ENCODE measurements around the gene SGK1.
A peak's percentile ranks its signal among the peaks of the same experiment; 100 is the strongest.
"Not testable (repeated sequence)": the region's sequence is repeated elsewhere in the genome, so short reads cannot be mapped to it uniquely, and the experiment has no call there.

SGK1 gene

DNA sequence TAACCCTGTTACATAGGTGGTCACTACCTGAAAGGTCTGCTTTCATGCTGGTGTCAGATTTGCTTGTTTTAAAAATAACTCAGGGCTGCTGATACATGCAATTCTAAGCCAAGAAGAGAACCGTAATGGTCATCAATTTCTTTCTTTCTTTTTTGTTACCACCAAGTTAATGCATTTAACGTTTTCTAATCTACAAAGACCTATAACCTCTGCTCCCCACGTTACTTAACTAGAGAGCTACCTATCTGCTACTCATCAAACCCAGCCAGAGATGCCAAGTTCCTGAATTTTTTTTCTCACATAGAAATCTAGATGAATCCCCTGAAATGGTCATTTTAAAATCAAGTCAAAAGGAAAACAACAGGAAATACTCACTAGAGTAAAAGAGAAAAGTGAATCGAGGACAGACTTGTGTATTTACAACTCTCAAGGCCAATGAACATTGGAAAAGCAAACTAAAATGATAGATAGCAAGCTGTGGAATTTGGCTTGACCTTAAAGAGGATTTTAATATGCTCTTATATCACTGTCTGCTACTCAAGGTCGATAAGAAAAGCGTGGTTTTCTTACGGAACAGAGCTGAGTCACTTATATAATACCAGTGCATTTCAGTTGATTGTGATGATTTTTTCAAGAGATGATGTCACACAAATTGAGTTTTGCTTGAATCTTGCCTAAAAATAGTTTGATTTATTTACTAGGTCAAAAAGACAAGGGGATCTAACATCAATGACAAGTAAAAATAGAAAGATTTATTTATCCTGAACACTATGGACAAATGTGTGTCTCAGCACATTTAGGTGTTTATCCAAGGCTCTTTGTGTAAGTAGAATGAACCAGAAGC, 67.9 kb downstream of the SGK1 start:
- DNase-seq, result no peak

DNA sequence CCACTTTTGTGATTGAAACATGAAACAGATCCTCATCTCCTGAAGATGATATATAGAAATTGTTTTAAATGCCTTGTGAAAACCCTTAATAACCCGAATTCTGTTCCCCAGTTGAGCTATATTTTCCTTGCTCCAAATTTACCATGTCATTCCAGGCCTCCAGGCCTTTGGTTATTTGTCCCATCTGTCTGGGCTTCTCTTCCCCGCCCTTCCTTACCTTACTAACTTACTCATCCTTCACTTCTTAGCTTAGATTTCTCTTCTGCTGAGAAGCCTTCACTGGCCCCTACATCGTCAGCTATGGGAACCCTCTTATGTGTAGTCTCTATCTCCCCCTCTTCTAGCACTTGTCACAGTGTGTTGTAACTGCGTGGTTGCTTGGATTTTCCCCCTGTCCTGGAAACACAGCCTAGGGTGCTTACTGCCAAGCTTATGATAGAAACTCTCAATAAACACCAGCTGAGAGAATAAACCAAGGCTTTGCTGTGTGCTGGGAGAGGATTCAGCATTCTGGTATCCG, 68.6 kb downstream of the SGK1 start:
- DNase-seq, result no peak

DNA sequence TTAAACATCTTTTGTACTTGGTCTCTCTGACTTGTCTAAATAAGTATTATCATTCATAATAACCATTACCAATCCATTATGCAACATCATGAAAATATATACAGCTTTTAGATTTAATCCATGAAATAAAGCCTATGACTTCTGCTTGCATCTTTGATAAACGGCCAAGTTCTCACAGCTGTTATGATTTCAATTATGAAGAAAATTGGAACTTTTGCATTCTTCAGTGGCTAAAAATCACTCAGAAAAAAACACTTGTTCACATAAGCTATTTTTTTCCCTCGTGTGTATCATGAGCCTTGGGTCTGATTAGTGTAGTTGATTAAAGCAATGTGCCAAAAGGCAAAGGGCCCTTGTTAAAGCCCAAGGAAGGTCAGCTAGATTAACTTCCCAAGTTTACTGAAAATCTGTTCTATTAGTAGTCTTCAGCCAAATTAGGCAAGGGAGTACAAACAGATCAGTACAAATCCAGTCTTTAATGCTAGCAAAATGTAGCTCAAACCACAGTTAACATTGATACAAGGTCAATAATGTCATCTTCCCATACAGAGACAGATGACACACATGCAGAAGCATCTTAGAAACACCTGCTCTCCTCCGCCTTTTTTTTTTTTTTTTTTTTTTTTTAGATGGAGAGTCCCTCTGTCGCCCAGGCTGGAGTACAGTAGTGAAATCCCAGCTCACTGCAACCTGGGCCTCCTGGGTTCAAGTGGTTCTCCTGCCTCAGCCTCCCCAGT, 69.9 kb downstream of the SGK1 start:
- DNase-seq, result peak in 1 of 2 experiments; percentile 3

DNA sequence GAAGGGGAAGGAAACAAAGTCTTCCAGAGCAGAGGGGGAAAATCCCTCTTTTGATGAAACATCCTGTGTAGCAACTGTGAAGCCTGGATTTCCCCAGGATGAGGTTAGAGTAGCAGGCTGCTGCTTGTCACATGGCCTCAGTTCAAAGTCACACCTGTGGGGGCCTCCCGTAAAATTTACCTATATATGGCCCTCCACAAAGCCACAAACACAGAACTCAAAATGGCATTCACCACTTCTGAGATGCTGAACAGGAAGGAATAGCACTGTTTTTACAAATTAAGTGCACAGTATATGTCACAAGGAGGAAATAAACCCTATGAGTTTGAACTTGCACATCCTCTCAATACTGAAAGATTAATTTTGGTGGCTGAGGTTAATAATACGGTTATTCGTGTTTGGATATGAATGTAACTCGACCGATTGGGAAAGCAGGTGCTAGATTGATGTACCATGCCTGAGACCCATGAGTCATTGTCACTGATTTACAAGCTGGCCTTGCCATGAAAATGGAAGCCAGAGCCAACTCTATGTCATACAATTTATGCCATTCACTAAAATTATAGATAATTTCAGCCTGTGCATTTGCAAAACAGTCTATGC, 70.6 kb downstream of the SGK1 start:
- peak in 1 of 2 experiments; percentile 20 for DNase-seq

DNA sequence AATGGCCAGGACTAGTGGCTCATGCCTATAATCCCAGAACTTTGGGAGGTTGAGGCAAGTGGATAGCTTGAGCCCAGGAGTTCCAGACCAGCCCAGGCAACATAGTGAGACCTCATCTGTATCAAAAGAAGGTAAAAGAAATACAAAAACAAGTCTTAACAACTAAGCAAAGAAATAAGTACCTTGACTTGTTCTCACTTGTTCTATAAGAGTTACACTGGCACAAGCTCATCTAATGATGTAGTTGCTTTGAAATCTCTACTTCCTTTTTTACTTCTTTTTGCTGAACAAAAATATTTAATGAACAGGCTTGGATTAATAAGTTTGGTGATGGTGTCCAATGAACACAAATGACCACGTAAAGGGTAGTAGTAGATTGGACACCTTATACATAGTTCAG, 72.2 kb downstream of the SGK1 start:
- no peak for DNase-seq

DNA sequence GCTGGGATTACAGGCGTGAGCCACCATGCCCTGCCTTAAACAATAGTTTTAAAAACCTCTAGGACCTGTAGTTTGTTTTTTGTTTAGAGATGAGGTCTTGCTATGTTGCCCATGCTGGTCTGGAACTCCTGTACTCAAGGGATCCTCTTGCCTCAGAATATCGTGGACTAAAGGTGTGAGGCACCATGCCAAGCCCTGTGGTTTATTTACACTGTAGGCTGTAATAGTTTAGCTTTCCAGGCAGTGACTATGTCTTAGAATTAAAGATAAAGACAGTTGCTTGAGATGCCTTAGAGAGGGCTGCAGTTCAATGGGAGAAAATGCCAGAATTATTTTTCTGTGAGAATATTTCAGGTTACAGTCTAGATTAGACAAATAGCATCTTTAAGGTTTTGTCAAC, 72.9 kb downstream of the SGK1 start:
- no peak for DNase-seq

DNA sequence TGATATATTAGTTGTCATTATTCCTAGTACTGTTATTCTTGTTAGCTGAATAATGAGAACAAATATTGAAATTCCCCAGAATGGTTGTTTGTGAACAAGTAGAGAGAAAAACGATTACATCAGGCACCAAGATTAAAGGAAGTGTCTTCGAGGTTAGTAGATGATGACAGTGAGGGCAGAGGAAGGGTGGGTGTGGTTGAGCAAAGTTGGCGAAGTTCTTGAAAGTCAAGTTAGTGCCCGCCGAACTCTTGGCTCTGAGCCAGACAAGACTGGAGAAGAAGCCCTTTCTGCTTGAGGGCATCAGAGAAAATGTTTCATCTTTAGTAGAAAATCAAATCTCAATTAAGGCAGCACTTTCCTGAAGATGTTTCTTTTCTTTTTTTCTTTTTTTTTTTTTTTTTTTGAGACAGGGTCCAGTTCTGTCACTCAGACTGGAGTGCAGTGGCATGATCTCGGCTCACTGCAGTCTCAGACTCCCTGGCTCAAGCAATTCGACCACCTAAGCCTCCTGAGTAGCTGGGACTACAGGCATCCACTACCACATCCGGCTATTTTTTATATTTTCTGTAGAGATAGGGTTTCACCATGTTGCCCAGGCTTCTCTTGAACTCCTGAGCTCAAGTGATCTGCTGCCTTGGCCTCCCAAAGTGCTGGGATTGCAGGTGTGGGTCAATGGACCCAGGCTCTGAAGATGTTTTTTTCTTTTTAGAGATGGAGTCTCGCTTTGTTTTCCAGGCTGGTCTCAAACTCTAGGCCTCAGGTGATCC, 77.1 kb downstream of the SGK1 start:
- DNase-seq, result no peak

DNA sequence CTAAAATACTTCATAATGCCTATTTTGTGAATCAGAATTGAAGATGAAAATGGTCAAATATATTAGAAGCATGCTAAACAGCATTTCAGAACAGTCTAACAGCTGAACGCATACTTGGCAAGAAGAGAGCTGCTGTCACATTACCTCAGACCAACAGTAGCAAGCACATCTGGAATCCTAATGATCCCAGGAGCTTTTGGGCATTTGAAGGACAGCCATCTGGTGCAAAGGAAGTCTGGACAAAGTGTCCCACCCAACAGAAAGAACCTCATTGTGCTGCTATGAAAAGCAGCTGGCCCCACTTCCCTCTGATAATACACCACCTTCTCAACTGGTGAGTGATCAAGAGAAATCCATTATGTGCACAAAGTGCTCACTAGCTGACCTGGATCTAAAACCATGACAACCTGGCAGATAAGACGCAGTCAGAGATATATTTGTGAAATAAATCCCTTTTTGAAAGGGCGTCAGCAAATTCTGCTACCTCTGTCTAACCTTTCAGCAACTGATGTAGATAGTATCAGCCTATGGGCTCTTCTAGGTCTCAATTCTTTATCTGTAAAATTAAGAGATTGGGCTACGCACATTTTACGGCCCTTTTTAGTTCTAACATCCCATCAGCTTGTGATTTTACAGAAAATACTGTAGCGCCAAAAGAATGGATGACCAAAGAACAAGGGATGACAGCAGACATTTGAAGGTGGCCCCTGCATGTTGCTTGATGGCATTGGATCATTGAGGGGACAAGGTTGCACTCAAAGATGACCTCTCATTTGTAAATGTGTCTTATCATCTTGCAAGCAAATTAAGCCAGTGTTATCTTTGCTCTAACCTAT, 78.7 kb downstream of the SGK1 start:
- no peak for DNase-seq

DNA sequence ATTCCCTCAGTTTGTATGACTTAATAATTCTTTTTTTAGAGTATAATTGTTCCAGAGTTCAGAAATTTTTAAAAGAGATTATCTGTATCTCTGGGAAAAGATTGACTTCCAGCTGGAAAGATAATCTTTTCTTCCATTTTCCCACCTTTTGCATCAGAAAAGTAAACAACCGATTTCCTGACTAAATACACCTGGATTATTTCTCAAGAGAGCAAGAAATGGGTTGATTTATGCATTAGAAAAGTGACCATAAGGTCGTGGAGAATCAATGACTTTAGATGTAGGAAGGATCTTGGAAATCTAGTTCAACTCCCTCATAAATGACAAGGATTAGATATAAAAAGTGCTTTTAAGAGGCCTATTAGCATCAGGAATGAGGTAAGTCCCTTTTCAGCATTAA, 79.9 kb downstream of the SGK1 start:
- no peak for DNase-seq

DNA sequence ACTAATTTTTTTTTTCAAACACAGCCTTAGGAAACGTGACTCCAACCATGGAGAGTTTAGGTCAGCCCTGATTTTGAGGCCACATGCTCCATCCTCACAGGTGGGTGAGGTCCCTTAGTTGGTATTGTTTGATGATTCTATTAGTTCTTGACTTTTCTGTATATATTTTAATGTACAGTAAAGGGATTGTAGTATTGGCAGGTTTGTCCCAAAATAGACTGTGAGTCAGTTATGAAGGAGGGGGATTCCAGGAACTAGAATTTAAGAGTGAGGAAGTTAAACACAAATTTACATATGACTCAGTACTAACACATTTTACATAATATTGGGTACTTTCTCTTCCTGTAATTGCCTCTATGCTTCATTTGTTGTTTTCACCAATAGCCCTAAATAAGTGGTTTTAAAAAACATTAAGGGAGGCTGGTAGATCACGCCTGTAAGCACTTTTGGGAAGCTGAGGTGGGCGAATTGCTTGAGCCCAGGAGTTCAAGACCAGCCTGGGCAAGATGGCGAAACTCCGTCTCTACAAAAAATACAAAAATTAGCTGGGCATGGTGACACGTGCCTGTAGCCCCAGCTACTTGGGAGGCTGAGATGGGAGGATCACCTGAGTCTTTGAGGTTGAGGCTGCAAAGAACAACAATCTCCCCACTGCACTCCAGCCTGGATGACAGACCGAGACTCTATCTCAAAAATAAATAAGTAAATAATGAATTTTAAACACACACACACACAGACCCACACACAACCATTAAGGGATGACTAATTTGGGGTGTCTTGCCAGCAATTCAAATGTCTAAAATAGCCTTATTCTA, 81.8 kb downstream of the SGK1 start:
- DNase-seq, result no peak

DNA sequence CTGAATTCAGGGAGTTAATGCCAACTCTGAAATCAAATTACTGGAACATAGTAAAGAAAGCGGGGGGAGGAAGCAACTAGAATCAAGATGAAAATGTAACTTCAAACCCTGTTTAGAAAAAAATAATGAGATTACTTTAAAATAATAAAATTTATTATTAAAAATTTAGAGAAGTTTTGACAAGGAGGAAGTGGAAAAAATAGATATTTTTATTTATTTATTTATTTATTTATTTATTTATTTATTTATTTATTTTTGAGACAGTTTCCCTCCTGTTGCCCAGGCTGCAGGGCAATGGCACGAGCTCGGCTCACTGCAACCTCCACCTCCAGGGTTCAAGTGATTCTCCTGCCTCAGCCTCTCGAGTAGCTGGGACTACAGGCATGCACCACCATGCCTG, 82.6 kb downstream of the SGK1 start:
- not testable (repeated sequence) for DNase-seq

DNA sequence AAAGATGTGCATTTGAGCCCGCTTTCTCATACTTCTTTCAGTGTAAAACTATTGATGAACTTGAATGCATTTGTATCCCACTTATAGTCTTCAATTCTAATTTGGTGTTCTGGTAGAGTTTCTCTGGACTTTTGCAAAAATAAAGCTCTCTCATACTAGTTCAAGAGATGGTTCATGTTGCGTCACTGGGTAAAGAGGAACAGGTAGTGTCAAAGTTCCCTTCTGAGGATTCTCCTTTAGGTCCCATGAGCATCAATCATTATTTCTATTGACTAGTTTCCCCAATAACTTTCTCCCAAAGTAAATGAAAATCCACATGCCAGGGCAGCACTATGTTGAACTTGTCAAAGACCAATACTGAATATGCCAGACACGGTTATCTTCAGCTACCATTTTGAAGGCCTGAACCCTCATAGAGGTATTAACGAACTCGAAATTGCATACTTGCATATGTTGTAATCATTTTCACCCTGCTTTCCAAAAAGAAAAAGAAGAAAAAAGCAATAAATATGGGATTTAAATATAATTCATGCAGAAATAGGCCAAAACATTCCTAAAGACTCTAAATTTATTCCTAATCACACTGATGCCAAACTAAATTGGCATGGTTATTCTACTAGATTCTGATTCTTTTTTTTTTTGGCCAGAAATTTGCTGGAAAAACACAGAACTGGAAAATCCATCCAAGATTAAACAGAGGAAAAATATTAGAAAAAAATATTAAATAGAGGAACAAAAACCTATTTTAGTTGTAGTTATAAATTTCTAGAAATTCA, 84.5 kb downstream of the SGK1 start:
- no peak for DNase-seq

DNA sequence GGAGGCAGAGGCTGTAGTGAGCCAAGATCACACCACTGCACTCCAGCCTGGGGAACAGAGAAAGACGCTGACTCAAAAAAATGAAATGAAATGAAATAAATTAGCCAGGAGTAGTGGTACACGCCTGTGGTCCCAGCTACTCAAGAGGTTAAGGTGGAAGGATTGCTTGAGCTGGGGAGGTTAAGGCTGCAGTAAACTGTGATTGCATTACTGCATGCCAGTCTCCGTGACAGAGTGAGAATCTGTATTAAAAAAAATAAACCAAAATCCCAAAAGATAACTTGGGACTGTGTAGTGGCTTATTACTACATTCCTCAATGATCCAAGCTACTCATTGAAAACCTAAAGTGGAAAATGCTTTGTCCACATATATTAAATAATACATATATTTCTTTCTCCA, 87.0 kb downstream of the SGK1 start:
- no peak for DNase-seq

DNA sequence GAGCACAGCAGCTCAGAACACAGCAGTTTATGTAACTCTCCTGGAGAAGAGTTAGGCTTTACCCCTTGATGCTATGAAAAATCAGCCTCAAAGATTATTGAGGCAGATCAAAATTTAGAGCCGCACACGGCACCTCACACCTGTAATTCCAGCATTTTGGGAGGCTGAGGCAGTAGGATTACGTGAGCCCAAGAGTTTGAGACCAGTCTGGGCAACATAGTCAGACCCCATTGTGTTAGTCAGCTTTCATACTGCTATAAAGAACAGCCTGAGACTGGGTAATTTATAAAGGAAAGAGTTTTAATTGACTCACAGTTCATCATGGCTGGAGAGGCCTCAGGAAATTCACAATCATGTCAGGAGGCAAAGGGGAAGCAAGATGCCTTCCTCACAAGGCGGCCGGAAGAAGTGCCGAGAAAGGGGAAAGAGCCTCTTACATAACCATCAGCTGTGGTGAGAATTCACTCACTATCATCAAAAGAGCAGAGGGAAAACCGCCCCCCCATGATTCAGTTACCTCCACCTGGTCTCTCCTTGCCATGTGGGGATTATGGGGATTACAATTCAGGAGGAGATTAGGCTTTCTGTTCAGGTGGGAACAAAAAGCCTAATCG, 87.7 kb downstream of the SGK1 start:
- no peak for DNase-seq

DNA sequence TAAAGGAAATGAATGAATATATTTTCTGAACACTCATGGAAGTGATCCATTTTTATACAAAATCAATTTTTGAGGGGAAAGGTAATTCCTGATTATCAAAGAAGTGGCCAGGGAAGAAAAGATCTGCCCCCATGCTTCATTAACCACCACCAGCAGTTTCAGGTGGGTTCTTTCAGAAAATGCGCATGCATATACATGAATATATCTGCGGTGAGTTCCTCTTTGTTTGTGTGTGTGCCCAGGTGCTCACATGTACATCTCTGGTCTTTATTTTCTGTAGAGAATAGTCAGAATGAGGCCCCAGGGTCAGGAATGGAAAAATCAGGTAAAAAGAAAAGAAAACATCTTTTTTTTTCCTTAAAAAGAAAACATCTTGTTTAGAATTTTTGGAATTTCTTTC, 88.4 kb downstream of the SGK1 start:
- DNase-seq, result no peak

DNA sequence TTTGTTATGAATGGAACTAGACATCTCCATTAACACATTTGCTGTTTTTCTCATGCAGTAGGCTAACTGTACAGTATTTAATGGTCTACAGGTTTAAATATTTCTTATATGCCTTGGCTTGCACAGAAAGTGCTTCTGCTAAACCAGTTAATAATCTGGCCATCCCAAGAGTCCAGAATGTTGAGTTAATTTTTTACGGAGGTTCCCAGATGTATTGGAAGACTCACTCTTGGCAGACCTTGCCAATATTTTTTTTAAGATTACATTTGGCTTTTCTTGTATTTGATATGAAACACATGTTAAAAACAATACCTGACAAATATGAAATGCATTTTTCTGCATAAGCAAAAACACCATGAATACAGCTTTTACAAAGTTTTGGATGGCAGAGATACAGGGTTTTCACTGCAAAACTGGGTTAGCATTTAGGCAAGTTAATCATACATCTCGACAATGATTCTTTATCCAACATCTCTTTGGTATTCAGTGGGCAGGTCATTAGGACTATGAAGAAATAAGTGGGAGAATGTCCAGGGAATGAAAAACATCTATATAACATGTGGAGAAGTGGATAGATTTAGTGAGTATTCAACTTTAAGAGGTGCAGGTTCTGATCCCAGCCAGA, 94.0 kb downstream of the SGK1 start:
- no peak for DNase-seq

DNA sequence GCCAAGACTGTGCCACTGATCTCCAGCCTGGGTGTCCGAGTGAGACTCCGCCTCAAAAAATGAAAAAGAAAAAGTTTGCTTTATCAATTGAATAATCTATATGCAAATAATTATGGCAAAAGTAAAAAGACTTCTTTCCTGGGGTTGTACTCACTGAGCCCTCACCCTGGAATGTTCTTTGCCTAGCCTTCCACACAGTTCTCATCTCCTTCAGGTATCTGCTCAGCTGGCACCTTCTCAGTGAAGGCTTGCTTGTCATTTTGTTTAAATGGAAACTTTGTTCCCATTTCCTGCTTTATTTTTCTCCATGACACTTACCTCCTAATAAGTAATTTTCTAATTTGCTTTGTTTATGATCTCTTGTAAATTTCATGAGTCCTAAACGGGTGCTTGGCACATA, 96.7 kb downstream of the SGK1 start:
- no peak for DNase-seq

DNA sequence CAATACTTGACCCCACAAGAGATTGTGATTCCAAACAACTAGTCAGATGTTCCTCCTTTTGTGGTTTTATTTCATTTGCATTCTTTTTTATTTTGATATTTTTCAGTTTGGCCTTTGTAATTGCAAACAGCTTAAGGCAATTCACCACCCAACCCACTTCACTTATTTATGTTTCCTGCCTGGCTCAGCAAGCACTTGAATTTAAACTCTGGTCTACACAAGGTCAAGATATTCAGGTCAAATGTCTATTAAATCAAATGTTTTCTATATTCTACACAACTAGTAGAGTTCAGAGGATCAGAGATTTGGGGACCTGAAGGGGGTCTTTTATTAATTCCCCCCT, 100.1 kb downstream of the SGK1 start:
- no peak for DNase-seq

DNA sequence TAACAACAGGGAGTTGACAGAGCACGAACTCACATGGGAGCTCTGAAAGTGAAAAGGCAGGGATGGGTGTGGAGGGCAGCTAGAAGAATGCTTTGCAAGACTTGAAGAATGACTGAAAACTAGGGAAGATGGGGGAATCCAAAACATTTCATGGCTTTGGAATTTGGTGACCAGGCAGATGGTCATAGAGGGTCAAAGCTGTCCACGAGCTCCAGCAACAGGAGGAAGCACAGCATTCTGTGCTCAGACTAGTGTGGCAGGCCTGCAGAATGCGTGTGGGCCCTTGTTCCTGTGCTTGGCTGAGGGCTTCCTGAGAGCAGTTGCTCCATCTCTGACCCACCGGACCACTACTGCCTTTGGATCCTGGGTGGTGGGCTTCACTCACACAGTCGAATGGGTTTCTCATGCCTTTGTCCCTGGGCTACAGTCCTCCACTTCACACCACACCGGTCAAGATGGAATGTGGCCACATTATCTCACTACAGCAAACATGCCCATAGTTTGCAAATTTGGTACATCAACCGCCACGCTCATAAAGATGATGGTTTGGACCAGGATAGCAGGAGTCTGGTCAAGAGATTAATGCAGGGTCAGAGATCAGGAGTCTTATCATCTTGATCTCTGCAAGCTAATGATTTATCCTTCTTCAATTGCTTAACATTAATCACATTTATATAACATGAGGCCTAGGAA, 100.7 kb downstream of the SGK1 start:
- DNase-seq, result no peak

All from SHP77 (cell line).